ENCODE measurements around the gene MAGI1.
"Not testable (repeated sequence)": the region's sequence is repeated elsewhere in the genome, so short reads cannot be mapped to it uniquely, and the experiment has no call there.

Gene MAGI1

GRCh38 chr3:65588884-65589283, 449.8 kb downstream of the MAGI1 start:
- DNase-seq (ENCODE audit: low spot score), result no peak

- DNase-seq (ENCODE audit: low spot score), result no peak
These were observed 450.9 kb downstream of the MAGI1 start for GRCh38 chr3:65587650-65588439.

GRCh38 chr3:65584913-65585312, 453.8 kb downstream of the MAGI1 start:
- no peak for DNase-seq (ENCODE audit: low spot score)

GRCh38 chr3:65584002-65584401, 454.7 kb downstream of the MAGI1 start:
- DNase-seq (ENCODE audit: low spot score), result no peak

GRCh38 chr3:65583188-65583587, 455.5 kb downstream of the MAGI1 start:
- DNase-seq (ENCODE audit: low spot score), result no peak

DNA sequence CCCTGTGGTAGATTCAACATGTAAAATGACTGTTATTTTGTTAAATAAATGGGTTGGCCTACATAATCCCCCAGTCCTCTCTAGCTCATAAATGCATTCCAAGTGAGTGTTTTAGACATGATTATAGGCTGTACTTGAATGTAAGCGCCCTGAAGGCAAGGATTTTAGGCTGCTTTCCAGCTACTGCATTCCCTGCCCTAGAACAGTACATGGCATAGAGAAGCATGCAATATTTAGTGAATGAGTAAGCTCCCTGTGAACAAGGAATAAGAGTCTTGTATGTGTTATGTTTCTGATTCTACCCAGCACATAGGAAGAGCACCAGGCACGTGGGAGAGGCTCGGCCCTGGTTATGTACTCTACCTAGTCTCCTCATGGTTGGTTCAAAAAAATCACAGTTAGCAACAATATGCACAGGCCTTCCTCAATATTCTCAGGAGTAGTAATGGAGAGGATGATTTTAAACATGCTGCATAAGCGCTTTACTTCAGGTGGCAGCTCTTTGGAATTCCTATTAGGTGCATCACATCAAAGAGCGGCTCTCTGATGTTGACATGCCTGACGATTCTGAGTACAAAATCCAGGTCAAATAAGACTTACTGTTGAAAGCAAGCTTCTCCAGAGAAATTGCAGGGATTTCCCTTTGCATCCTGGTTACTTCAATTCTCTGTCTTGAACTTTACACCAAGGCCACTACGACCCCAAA, 456.6 kb downstream of the MAGI1 start:
- no peak for DNase-seq (ENCODE audit: low spot score)

GRCh38 chr3:65581313-65581712, 457.4 kb downstream of the MAGI1 start:
- no peak for DNase-seq (ENCODE audit: low spot score)

DNA sequence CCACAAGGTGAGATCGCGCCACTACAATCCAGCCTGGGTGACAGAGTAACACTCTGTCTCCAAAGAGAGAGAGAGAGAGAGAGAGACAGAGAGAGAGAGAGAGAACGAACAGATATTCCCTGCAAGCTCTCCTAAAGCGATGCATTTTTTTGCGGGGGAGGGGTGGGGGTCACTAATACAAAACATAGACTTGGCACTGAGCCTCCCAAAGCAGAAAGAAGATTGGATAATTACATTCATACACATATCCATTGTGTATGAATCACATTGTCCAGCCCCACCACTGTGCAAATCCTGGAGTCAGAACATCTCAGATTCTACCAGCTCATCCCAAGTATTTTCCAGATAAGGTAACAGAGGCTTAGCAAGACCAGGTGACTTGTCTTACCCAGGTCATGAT, 459.9 kb downstream of the MAGI1 start:
- DNase-seq (ENCODE audit: low spot score), result no peak

DNA sequence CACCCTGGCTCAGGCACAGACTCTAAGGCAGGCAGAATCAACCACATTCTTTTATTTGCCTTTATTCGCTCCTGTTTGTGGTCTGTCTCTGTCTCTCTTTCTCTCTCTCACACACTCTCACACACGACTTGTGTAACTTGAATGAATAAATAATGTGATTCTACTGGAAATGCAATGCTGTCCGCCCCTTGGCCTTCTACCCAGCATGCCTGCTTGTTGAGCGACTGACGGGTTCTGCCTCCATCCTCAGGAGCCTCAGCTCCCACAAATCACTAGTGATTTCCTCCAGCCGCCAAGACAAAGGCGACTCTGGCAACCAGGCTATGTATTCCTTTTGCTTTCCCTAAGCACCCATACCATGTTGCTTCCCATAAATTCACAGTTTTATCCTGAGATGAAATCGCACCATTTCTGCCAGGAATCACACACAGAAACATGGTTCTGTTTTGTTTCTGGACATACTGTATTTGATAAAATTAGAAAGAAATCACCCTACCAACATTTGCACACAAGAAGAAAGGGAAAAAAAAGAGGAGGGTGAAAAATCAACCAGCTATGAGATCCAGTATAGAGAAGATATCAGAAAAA, 460.8 kb downstream of the MAGI1 start:
- DNase-seq (ENCODE audit: low spot score), result no peak

- DNase-seq (ENCODE audit: low spot score), result no peak
These were observed 461.8 kb downstream of the MAGI1 start for GRCh38 chr3:65576966-65577365.

- DNase-seq (ENCODE audit: low spot score), result no peak
These were observed 462.5 kb downstream of the MAGI1 start for GRCh38 chr3:65576228-65576627.

DNA sequence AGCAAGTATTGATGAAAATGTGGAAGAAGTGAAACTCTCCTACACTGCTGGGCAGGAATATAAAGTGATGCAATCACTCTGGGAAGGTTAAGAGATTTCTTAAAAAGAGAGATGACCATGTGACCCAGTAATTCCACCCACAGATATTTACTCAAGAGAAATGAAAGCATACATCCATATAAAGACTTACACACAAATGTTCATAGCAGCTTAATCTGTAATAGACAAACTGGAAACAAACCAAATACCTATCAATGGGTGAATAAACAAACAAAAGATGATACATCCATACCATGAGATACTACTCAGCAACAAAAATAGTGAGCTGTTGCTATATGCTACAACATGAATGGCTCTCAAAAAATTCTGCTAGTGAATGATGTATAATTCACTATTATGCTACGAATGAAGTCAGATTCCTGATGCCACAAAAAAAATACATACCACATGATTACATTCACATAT, 463.3 kb downstream of the MAGI1 start:
- no peak for DNase-seq (ENCODE audit: low spot score)

- no peak for DNase-seq (ENCODE audit: low spot score)
These were observed 465.1 kb downstream of the MAGI1 start for GRCh38 chr3:65573548-65574116.

DNA sequence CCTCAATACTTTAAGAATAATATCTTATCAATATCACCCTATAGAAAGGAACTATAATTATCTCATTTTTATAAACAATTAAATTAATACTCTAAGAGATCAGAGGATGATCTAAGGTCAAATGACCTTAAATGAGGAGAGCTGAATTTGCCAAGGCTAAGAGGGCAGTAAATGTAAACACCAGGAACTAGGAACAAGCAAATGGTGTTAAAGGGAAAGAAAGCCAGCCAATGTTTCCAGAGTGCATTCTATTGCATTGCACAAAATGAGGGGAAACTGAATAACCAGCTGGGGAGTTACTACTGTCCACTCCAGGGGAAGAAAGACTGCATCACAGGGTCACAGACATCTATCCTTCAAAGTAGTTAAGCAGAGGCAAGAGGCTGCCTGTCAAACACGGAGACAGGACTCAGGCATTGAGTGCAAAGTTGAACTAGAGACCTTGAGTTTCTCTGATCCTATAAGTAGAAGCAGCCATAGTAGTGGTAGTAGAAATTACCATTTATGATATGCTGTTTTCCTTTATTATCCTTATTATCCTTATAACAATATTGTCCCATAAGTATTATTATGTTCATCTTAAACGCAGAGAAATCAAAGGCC, 466.4 kb downstream of the MAGI1 start:
- DNase-seq (ENCODE audit: low spot score), result no peak

DNA sequence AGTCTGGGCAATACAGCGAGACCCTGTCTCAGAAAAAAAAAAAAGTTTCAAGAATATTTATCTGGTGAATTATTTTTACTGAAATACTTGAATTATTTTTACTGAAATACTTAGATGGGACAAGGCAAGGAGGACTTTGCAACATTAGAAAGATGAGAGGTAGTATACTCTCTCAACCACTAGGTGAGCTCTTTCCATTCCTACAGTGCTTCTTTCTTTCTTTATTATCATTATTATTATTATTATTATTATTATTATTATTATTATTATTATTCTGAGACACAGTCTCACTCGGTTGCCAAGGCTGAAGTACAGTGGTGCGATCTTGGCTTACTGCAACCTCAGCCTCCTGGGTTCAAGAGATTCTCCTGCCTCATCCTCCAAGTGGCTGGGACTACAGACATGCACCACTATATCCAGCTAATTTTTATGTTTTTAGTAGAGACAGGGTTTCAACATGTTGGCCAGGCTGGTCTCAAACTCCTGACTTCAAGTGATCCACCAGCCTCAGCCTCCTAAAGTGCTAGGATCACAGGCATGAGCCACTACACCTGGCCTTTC, 468.8 kb downstream of the MAGI1 start:
- no peak for DNase-seq (ENCODE audit: low spot score)

DNA sequence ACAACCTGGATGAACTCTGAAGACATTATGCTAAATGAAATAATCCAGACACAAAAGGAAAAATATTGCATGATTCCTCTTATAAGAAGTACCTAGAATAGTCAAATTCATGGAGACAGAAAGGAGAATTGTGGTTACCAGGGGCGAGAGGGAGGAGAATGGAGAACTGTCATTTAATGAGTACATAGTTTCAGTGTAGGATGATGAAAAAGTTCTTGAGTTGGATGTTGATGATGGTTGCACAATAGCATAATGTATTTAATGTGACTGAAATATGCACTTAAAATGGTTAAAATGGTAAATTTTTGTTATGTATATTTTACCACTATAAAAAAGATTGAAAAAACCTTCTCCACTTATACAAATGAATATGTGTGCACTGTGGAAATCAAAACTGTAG, 469.6 kb downstream of the MAGI1 start:
- DNase-seq (ENCODE audit: low spot score), result no peak

GRCh38 chr3:65568497-65568896, 470.2 kb downstream of the MAGI1 start:
- no peak for DNase-seq (ENCODE audit: low spot score)

- not testable (repeated sequence) for DNase-seq (ENCODE audit: low spot score)
These were observed 473.0 kb downstream of the MAGI1 start for GRCh38 chr3:65565744-65566143.

DNA sequence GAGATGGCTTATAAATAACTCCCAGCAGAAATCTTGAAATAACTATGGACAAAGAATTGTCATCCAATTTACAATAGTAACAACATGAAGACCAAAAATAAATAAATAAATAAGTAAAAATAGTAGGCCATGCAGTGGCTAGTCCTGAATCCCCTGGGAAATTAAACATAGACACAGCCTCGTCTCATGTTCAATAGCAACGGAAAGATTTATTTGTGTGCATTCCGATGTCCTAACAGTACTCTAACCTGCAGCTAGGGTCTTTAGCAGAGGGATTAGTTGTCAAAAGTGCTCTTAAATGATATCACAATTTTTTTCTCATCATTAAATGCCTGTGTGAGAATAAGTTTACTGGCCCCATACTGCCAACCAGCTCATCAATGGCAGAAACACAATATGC, 474.2 kb downstream of the MAGI1 start:
- no peak for DNase-seq (ENCODE audit: low spot score)

- no peak for DNase-seq (ENCODE audit: low spot score)
These were observed 474.9 kb downstream of the MAGI1 start for GRCh38 chr3:65563861-65564260.

- no peak for DNase-seq (ENCODE audit: low spot score)
These were observed 476.3 kb downstream of the MAGI1 start for GRCh38 chr3:65562447-65562846.

DNA sequence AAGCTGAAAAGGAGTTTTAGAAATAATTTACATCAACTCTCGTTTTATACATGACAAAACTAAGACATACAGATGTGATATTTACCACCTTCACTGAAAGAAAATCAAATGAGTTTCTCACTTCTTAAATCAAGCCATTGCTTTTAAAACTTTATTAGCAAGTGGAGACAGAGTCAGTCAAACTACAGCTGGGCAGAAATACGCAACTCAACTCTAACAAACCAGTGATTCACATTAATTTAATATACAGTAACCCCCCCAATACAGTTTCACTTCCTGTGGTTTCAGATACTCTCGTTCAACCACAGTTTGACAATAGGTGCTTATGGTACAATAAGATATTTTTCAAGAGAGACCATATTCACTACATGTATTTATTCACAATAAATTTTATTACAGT, 477.1 kb downstream of the MAGI1 start:
- no peak for DNase-seq (ENCODE audit: low spot score)

All from hepatic stellate cell (primary cell).